CD4-positive, CD25-positive, alpha-beta regulatory T cell (primary cell): Measurements from ENCODE around the gene TRDN. TPM values are rescaled to one million over a fixed set of nuclear protein-coding genes. Genes with fewer than 3 reads are reported as not detected.

ENCODE experiments used
- ATAC-seq, 2 donors: fragments of 150-1000 bp; cut with Tn5 transposase; one replicate each; pipeline ENCODE4 v1.10.0; 2021; ENCODE audit warnings: low read depth in 2 of 2, moderate number of reproducible peaks in 2 of 2, moderate library complexity in 1 of 2
- DNase-seq, 3 donors: peaks; one replicate each; pipeline versions ENCODE4 v3.0.0 to v3.0.0-alpha.2; 2012 to 2022; ENCODE audit warnings: mixed read lengths in 1 of 3
- H3K27ac ChIP-seq: one replicate; pipeline ENCODE4 v1.7.0; 2013; ENCODE audit warnings: mild to moderate bottlenecking, low read length; ENCODE audit not compliant: insufficient read depth, poor library complexity, severe bottlenecking
- H3K27me3 ChIP-seq: one replicate; pipeline ENCODE4 v1.7.0; 2013; ENCODE audit warnings: low read length; ENCODE audit not compliant: control insufficient read depth, insufficient read depth
- H3K36me3 ChIP-seq: one replicate; pipeline ENCODE4 v1.7.0; 2013; ENCODE audit warnings: mild to moderate bottlenecking, low read length, moderate library complexity; ENCODE audit not compliant: control insufficient read depth, insufficient read depth
- H3K4me1 ChIP-seq: 2 replicates; pipeline ENCODE4 v1.7.0; 2013; ENCODE audit warnings: mild to moderate bottlenecking, low read length; ENCODE audit not compliant: insufficient read depth, control insufficient read depth, poor library complexity, severe bottlenecking
- H3K4me3 ChIP-seq: one replicate; pipeline ENCODE4 v1.7.0; 2013; ENCODE audit warnings: low read depth, mild to moderate bottlenecking, low read length, moderate library complexity
- H3K9me3 ChIP-seq, 2 experiments: 1 replicate in 1 of 2; 2 replicates in 1 of 2; pipeline ENCODE4 v1.7.0; 2013; ENCODE audit warnings: low read length in 2 of 2, mild to moderate bottlenecking in 1 of 2, moderate library complexity in 1 of 2; ENCODE audit not compliant: control insufficient read depth in 2 of 2
- H3K27ac Mint-ChIP-seq, 3 donors: one replicate each; pipeline ENCODE4 v1.8.0; 2020 to 2022; ENCODE audit warnings: mild to moderate bottlenecking in 3 of 3, mixed read lengths in 3 of 3, moderate library complexity in 2 of 3
- H3K27me3 Mint-ChIP-seq: one replicate; pipeline ENCODE4 v1.8.0; 2022; ENCODE audit warnings: mild to moderate bottlenecking, mixed read lengths
- H3K36me3 Mint-ChIP-seq: one replicate; pipeline ENCODE4 v1.8.0; 2020; ENCODE audit warnings: mixed read lengths
- H3K4me1 Mint-ChIP-seq, 4 donors: one replicate each; pipeline ENCODE4 v1.8.0; 2020 to 2022; ENCODE audit warnings: mixed read lengths in 4 of 4, mild to moderate bottlenecking in 1 of 4
- H3K4me3 Mint-ChIP-seq, 4 donors: one replicate each; pipeline ENCODE4 v1.8.0; 2020 to 2022; ENCODE audit warnings: mild to moderate bottlenecking in 4 of 4, mixed read lengths in 4 of 4, moderate library complexity in 3 of 4
- H3K9me3 Mint-ChIP-seq, 7 donors: one replicate each; pipeline ENCODE4 v1.8.0; 2020 to 2022; ENCODE audit warnings: mixed read lengths in 7 of 7, mild to moderate bottlenecking in 3 of 7, moderate library complexity in 2 of 7
- polyA plus RNA-seq, 4 donors: library from polyadenylated mRNA; unstranded; fragments of 300-500 nt; fragmentation: Illumina TruSeq; gene quantifications; one replicate each; pipeline ENCODE4 v1.2.3, GENCODE V29; 2021
- total RNA-seq: library from RNA; stranded (reverse); gene quantifications from one replicate; pipeline ENCODE4 v1.2.3, GENCODE V29; 2022

TRDN gene
- total and polyA plus RNA-seq, 5 donors from 2014 or later: not detected

- no peaks in the 10 kb centered on the region for H3K27me3 ChIP-seq
- no peak overlapping the region for H3K27ac ChIP-seq
- Mint-ChIP-seq H3K36me3 (no peaks in the 10 kb centered on the region), H3K27ac (no peak overlapping the region), H3K9me3 (peaks cover 0 to 15% (median 0%) of the 10 kb centered on the region in 7 donors), H3K4me3 (no peak overlapping the region), H3K27me3 (no peaks in the 10 kb centered on the region), H3K4me1 (no peaks in the 10 kb centered on the region)
- H3K4me1 ChIP-seq: no peaks in the 10 kb centered on the region
- no peaks in the 10 kb centered on the region for H3K9me3 ChIP-seq
- H3K36me3 ChIP-seq: no peaks in the 10 kb centered on the region
- H3K4me3 ChIP-seq: no peak overlapping the region
- DNase-seq (no peak), ATAC-seq (no peak)
Observed at GRCh38 chr6:123662757-123663156, 26.0 kb upstream of the TRDN start.

- ATAC-seq (peak in 1 of 2 donors; percentile 14), DNase-seq (no peak)
- H3K4me3 ChIP-seq: no peak overlapping the region
- Mint-ChIP-seq H3K4me3 (no peak overlapping the region), H3K36me3 (no peaks in the 10 kb centered on the region), H3K9me3 (peaks cover 0 to 12% (median 0%) of the 10 kb centered on the region in 7 donors), H3K4me1 (no peaks in the 10 kb centered on the region), H3K27ac (no peak overlapping the region), H3K27me3 (no peaks in the 10 kb centered on the region)
- H3K27me3 ChIP-seq: no peaks in the 10 kb centered on the region
- no peak overlapping the region for H3K27ac ChIP-seq
- no peaks in the 10 kb centered on the region for H3K9me3 ChIP-seq
- H3K4me1 ChIP-seq: no peaks in the 10 kb centered on the region
- H3K36me3 ChIP-seq: no peaks in the 10 kb centered on the region
Observed at GRCh38 chr6:123661105-123661891, 24.5 kb upstream of the TRDN start.

- H3K9me3 Mint-ChIP-seq: peaks cover 0 to 11% (median 0%) of the 10 kb centered on the region in 7 donors
- H3K27ac ChIP-seq: no peak overlapping the region
- H3K36me3 Mint-ChIP-seq: no peaks in the 10 kb centered on the region
- H3K9me3 ChIP-seq: no peaks in the 10 kb centered on the region
- no peaks in the 10 kb centered on the region for H3K4me1 ChIP-seq
- no peaks in the 10 kb centered on the region for H3K27me3 ChIP-seq
- H3K27ac Mint-ChIP-seq: no peak overlapping the region
- H3K4me3 ChIP-seq: no peak overlapping the region
- ATAC-seq: no peak
- H3K4me3 Mint-ChIP-seq: no peak overlapping the region
- H3K27me3 Mint-ChIP-seq: no peaks in the 10 kb centered on the region
- DNase-seq: no peak
- no peaks in the 10 kb centered on the region for H3K36me3 ChIP-seq
- H3K4me1 Mint-ChIP-seq: peaks cover 0 to 2% (median 0%) of the 10 kb centered on the region in 4 donors
Observed at GRCh38 chr6:123659960-123660748, 23.4 kb upstream of the TRDN start.

DNA sequence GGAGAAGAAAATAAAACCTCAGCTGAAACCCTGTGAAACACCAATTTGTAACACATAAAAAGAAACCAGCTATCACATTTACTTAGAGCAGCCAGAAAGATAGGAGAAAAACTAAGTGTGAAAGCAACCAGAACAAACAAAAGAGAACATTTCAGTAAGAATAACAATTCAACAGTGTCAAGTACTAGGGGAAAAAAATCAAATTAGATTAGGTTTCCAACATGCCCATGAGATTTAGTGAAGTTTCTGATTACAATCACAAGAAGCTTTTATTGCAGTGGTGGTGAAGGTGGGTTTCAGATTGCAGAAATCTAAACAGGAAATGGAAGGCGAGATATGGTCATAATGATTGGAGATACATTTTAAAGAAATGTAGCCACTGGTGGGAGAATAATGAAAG, 22.1 kb upstream of the TRDN start:
- ATAC-seq: no peak
- Mint-ChIP-seq H3K9me3 (peaks cover 0 to 10% (median 0%) of the 10 kb centered on the region in 7 donors), H3K27ac (no peak overlapping the region), H3K36me3 (no peaks in the 10 kb centered on the region), H3K27me3 (no peaks in the 10 kb centered on the region), H3K4me3 (no peak overlapping the region), H3K4me1 (peaks cover 0 to 2% (median 0%) of the 10 kb centered on the region in 4 donors)
- Histone ChIP-seq H3K4me1 (no peaks in the 10 kb centered on the region), H3K9me3 (no peaks in the 10 kb centered on the region), H3K27ac (no peak overlapping the region), H3K27me3 (no peaks in the 10 kb centered on the region), H3K4me3 (no peak overlapping the region), H3K36me3 (no peaks in the 10 kb centered on the region)
- DNase-seq: no peak

- H3K9me3 Mint-ChIP-seq: peaks cover 0 to 3% (median 0%) of the 10 kb centered on the region in 7 donors
Observed at GRCh38 chr6:123655521-123656306, 19.0 kb upstream of the TRDN start.

DNA sequence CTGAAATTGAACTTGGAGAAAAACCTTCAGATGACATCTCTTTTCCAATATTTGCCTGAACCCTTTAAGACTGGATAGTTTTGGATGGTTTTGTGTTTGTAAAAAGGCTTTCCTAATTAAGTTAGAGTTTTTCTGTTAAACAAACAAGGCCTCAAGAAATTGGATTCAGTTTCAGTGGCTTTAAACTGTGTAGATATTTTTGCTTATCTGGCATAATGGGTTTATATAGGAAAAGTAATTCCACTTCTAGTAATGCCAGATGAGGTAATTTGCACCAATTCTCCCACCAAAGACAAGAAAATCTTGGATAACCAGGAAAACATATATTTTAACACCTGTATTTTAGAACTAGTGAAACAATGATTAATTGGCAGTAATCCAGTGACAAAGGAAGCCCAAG, 12.0 kb upstream of the TRDN start:
- Histone ChIP-seq H3K9me3 (no peaks in the 10 kb centered on the region), H3K27ac (no peak overlapping the region), H3K4me3 (no peak overlapping the region), H3K4me1 (no peaks in the 10 kb centered on the region), H3K36me3 (no peaks in the 10 kb centered on the region), H3K27me3 (no peaks in the 10 kb centered on the region)
- DNase-seq (no peak), ATAC-seq (no peak)
- Mint-ChIP-seq H3K36me3 (no peaks in the 10 kb centered on the region), H3K4me3 (no peak overlapping the region), H3K27ac (no peak overlapping the region), H3K9me3 (peaks cover 0 to 13% (median 8%) of the 10 kb centered on the region in 7 donors), H3K4me1 (no peaks in the 10 kb centered on the region), H3K27me3 (no peaks in the 10 kb centered on the region)

More at GRCh38 chr6:123655521-123656306, 19.0 kb upstream of the TRDN start:
- Histone ChIP-seq H3K4me3 (peak overlapping the region; percentile 28), H3K27ac (no peak overlapping the region), H3K27me3 (no peaks in the 10 kb centered on the region), H3K4me1 (no peaks in the 10 kb centered on the region), H3K9me3 (no peaks in the 10 kb centered on the region), H3K36me3 (no peaks in the 10 kb centered on the region)
- DNase-seq (no peak), ATAC-seq (no peak)
- no peak overlapping the region for H3K4me3 Mint-ChIP-seq
- no peaks in the 10 kb centered on the region for H3K36me3 Mint-ChIP-seq
- H3K27ac Mint-ChIP-seq: no peak overlapping the region
- peaks cover 0 to 2% (median 0%) of the 10 kb centered on the region in 4 donors for H3K4me1 Mint-ChIP-seq
- H3K27me3 Mint-ChIP-seq: no peaks in the 10 kb centered on the region

GRCh38 chr6:123648020-123648580, 11.3 kb upstream of the TRDN start:
- no peaks in the 10 kb centered on the region for H3K36me3 ChIP-seq
- no peak overlapping the region for H3K4me3 ChIP-seq
- no peak overlapping the region for H3K27ac Mint-ChIP-seq
- no peak overlapping the region for H3K27ac ChIP-seq
- H3K9me3 ChIP-seq: no peaks in the 10 kb centered on the region
- H3K9me3 Mint-ChIP-seq: peaks cover 0 to 16% (median 8%) of the 10 kb centered on the region in 7 donors
- no peaks in the 10 kb centered on the region for H3K4me1 Mint-ChIP-seq
- DNase-seq (no peak), ATAC-seq (no peak)
- no peak overlapping the region for H3K4me3 Mint-ChIP-seq
- H3K27me3 ChIP-seq: no peaks in the 10 kb centered on the region
- no peaks in the 10 kb centered on the region for H3K36me3 Mint-ChIP-seq
- no peaks in the 10 kb centered on the region for H3K27me3 Mint-ChIP-seq
- no peaks in the 10 kb centered on the region for H3K4me1 ChIP-seq
